PFSK-1 (cell line): ENCODE results near the gene PFN4.

ENCODE experiments used
- FOXP2 ChIP-seq: optimal IDR thresholded peaks from 2 replicates; pipeline ENCODE3; 2011; ENCODE audit warnings: borderline replicate concordance, control low read depth, inconsistent platforms; ENCODE audit not compliant: insufficient read depth; ENCODE audit errors: extremely low read length, extremely low read depth
- POLR2AphosphoS5 ChIP-seq: IDR thresholded peaks from 2 replicates; pipeline ENCODE4 v1.6.1; 2012; ENCODE audit warnings: low read depth, mild to moderate bottlenecking, control low read depth, low read length, moderate library complexity
- SIN3A ChIP-seq: IDR thresholded peaks from 2 replicates; pipeline ENCODE4 v1.6.1; 2012; ENCODE audit warnings: mild to moderate bottlenecking, low read length, moderate library complexity, borderline replicate concordance; ENCODE audit not compliant: insufficient read depth
- TAF1 ChIP-seq: IDR thresholded peaks from 2 replicates; pipeline ENCODE4 v1.6.1; 2012; ENCODE audit warnings: low read length, control low read depth, borderline replicate concordance; ENCODE audit not compliant: insufficient read depth
- TF ChIP-seq, protein P1 (sequence below), 2 experiments: IDR thresholded peaks; 2 replicates each; pipeline versions ENCODE4 v1.6.1 to v1.8.0; 2011 to 2012; ENCODE audit warnings: low read depth in 2 of 2, low read length in 2 of 2, control low read depth in 1 of 2, inconsistent platforms in 1 of 2, mild to moderate bottlenecking in 1 of 2, moderate library complexity in 1 of 2; ENCODE audit not compliant: insufficient read depth in 1 of 2

The PFN4 gene

DNA sequence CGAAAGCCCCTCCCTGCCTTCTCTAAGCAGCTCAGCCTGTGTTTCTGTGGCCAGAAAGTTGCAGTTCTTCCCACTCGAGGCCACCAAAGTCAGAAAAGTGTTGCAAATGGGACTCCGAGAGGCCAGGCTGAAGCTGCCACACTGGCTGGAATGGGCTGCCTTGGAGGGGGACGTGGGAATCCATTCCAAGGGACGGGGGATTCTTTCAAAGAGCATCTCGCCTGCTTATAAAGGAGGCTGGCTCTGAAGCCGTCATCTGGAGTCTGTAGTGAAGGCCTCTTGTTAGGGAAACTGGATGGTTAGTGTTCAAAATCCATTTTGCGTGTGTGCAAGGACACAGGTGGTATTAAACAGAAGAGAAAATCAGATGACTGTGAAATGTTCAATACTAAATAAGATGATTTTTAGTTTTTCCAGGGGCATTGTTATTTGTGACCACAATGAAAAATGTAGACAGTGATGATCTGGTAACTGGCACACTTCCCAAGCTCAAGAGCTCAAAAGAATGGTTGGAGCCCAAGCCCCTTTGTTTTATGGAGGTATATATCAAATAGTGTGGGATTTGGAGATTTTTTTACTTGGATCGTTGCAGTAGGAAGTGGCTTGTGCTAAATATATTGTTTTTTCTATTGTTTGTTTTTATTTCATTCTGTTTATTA lies 917 bp upstream of the PFN4 start:
- TF ChIP-seq TAF1 (no peak), POLR2AphosphoS5 (no peak), FOXP2 (no peak), SIN3A (no peak)
- TF ChIP-seq, protein P1, sequence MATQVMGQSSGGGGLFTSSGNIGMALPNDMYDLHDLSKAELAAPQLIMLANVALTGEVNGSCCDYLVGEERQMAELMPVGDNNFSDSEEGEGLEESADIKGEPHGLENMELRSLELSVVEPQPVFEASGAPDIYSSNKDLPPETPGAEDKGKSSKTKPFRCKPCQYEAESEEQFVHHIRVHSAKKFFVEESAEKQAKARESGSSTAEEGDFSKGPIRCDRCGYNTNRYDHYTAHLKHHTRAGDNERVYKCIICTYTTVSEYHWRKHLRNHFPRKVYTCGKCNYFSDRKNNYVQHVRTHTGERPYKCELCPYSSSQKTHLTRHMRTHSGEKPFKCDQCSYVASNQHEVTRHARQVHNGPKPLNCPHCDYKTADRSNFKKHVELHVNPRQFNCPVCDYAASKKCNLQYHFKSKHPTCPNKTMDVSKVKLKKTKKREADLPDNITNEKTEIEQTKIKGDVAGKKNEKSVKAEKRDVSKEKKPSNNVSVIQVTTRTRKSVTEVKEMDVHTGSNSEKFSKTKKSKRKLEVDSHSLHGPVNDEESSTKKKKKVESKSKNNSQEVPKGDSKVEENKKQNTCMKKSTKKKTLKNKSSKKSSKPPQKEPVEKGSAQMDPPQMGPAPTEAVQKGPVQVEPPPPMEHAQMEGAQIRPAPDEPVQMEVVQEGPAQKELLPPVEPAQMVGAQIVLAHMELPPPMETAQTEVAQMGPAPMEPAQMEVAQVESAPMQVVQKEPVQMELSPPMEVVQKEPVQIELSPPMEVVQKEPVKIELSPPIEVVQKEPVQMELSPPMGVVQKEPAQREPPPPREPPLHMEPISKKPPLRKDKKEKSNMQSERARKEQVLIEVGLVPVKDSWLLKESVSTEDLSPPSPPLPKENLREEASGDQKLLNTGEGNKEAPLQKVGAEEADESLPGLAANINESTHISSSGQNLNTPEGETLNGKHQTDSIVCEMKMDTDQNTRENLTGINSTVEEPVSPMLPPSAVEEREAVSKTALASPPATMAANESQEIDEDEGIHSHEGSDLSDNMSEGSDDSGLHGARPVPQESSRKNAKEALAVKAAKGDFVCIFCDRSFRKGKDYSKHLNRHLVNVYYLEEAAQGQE (IDR thresholded peaks at IDR 0.05; ENCODE audit: insufficient read depth in 1 of 2, low read depth in 2 of 2, low read length in 2 of 2): no peak

DNA sequence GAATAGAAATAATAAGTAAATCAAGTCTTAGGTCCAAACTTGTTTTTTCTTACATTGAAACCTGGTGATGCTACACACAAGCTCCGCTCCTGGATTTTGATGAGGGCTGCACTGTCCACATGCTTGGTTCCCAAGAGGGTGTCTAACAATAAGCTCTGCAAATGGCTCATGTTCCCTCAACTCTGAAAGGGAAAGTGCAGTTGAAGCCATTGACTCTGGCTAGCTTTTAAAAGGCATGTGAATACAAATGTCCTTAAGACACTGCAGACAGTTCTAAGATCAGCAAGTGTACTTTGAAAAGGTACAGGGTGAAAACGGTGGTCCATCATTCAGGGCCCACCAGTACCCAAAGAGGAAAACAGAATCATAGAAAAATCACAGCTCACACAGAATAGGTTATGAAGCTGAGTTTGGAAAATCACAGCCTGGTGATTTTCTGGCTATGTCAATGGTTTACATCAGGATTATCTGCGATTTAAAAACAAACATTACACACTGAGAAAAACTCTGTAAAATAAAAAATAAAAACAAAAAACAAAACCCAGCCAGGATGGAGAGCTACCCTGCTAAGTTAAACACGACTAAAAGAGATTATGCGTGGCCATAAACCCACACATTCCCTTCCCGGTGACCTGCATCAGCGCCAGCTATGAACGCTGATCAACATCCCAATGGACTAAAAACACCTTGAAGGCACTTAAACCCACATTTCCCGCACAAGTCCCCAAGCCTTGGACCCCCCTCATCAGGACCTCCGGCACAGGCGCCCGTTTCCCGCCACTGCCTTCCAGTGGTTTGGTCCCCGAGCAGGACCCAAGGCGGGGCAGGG lies 554 bp downstream of the PFN4 start:
- TF ChIP-seq SIN3A: no peak
- TF ChIP-seq FOXP2: no peak
- TF ChIP-seq POLR2AphosphoS5: no peak
- TF ChIP-seq, protein P1 (IDR thresholded peaks at IDR 0.05; ENCODE audit: insufficient read depth in 1 of 2, low read depth in 2 of 2, low read length in 2 of 2): no peak
- no peak for TF ChIP-seq TAF1

DNA sequence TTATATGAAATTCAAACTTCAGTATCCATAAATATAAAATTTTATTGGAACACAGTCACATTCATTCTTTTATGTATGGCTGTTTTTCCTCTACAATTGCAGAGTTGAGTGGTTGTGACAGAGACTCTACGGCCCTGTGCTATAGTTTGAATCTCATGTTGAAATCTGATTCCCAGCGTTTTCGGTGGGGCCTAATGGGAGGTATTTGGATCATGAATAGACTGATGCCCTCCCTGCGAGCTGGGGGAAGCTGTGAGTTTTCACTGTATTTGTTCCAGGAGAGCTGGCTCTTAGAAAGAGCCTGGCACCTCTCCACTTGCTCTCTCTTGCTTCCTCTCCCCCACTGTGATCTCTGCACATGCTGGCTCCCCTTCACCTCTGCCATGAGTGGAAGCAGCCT lies 1.7 kb downstream of the PFN4 start:
- TF ChIP-seq FOXP2: no peak
- no peak for TF ChIP-seq TAF1
- TF ChIP-seq SIN3A: no peak
- TF ChIP-seq, protein P1 (IDR thresholded peaks at IDR 0.05; ENCODE audit: insufficient read depth in 1 of 2, low read depth in 2 of 2, low read length in 2 of 2): no peak
- no peak for TF ChIP-seq POLR2AphosphoS5

DNA sequence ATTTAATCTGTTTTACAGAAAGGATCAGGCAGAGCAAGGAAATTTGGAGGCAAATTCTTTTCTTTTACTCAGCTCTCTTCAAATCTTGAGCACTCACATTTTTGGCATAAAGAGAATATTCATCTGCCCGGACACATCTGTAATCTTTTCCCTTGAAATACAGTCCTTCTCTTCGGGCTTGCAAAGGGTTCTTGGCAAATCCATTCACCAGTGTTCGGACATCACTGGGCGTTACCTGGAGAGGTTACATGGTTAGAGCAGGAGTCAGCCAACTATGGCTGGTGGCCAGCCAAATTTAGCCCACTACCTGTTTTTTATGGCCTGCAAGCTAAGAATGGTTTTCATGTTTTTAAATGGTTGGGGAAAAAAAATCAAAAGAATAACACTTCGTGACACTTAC lies 2.1 kb downstream of the PFN4 start:
- TF ChIP-seq SIN3A (no peak), TAF1 (no peak), FOXP2 (no peak), POLR2AphosphoS5 (no peak)
- TF ChIP-seq, protein P1 (IDR thresholded peaks at IDR 0.05; ENCODE audit: insufficient read depth in 1 of 2, low read depth in 2 of 2, low read length in 2 of 2): no peak
